Central memory CD4-positive, alpha-beta T cell (primary cell): ENCODE results near the gene ADARB1.
A peak's percentile ranks its signal among the peaks of the same experiment; 100 is the strongest.
"Not testable (repeated sequence)": the region's sequence is repeated elsewhere in the genome, so short reads cannot be mapped to it uniquely, and the experiment has no call there.

ENCODE experiments used
- DNase-seq: peaks from one replicate; pipeline ENCODE4 v3.0.0; 2022
- total RNA-seq, 3 experiments: gene quantifications; one replicate each; lab custom pipeline; 2026; lab: John Stamatoyannopoulos, UW

The ADARB1 gene
- 48.8 to 66.6 (median 57.8) reads per million in 3 experiments for total RNA-seq

GRCh38 chr21:45074048-45074817, at the start of gene ADARB1:
ADARB1 (plus strand) TSS chr21:45074580; CDS start chr21:45171657, 97,077 bp downstream.
- DNase-seq: peak; percentile 63

GRCh38 chr21:45026066-45026745, 48.2 kb upstream of the ADARB1 start:
- DNase-seq: no peak

- DNase-seq: no peak
Observed at GRCh38 chr21:45026826-45027225, 47.6 kb upstream of the ADARB1 start.

GRCh38 chr21:45027241-45028196, 46.9 kb upstream of the ADARB1 start:
- DNase-seq: no peak

GRCh38 chr21:45028645-45029044, 45.7 kb upstream of the ADARB1 start:
- not testable (repeated sequence) for DNase-seq

- DNase-seq: no peak
Observed at GRCh38 chr21:45029298-45029947, 45.0 kb upstream of the ADARB1 start.

GRCh38 chr21:45029948-45030681, 44.3 kb upstream of the ADARB1 start:
- no peak for DNase-seq

GRCh38 chr21:45030682-45031570, 43.5 kb upstream of the ADARB1 start:
- no peak for DNase-seq

- DNase-seq: no peak
Observed at GRCh38 chr21:45031571-45032191, 42.7 kb upstream of the ADARB1 start.

GRCh38 chr21:45032332-45032731, 42.0 kb upstream of the ADARB1 start:
- DNase-seq: no peak

GRCh38 chr21:45032977-45033710, 41.2 kb upstream of the ADARB1 start:
- DNase-seq: no peak

GRCh38 chr21:45033791-45034555, 40.4 kb upstream of the ADARB1 start:
- no peak for DNase-seq

GRCh38 chr21:45034556-45035476, 39.6 kb upstream of the ADARB1 start:
- DNase-seq: no peak

GRCh38 chr21:45035477-45035848, 38.9 kb upstream of the ADARB1 start:
- no peak for DNase-seq

- DNase-seq: no peak
Observed at GRCh38 chr21:45036630-45037029, 37.8 kb upstream of the ADARB1 start.

GRCh38 chr21:45037986-45038385, 36.4 kb upstream of the ADARB1 start:
- DNase-seq: no peak
